ENCODE results near the gene DUSP2.

The DUSP2 gene

GRCh38 chr2:96131813-96132745 lies 13.2 kb downstream of the DUSP2 start:
- no peak for DNase-seq (ENCODE audit: low spot score)

GRCh38 chr2:96131152-96131812 lies 14.0 kb downstream of the DUSP2 start:
- DNase-seq (ENCODE audit: low spot score) = no peak

- no peak for DNase-seq (ENCODE audit: low spot score)
These were observed 14.8 kb downstream of the DUSP2 start for GRCh38 chr2:96130483-96130882.

DNA sequence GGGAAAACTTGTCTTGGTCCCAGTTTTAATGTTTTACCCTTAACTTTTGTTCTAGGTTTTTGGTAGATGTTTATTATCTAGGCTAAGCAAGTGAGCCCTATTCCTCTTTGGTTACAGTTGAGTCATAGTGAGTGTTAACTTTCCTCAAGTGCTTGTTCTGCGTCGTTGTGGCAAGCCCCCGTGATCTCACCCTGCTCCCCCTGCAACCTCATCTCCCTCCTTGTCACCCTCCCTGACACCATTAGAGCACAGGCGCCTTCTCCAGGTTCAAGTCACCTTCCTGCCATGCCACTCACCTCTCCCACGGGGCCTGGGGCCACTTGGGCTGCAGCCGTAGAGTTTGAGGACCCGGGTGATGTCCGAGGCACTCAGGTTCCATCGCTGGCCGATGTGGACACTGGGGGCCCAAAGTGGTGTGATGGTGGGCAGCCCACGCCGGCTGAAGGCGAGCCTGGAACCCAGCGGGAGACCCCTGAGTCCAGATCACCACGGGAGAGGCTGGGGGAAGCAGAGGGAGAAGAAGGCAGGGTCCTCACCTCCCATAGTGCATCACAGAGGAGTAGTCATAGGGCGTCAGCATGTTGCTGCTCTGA lies 15.6 kb downstream of the DUSP2 start:
- no peak for DNase-seq (ENCODE audit: low spot score)

DNA sequence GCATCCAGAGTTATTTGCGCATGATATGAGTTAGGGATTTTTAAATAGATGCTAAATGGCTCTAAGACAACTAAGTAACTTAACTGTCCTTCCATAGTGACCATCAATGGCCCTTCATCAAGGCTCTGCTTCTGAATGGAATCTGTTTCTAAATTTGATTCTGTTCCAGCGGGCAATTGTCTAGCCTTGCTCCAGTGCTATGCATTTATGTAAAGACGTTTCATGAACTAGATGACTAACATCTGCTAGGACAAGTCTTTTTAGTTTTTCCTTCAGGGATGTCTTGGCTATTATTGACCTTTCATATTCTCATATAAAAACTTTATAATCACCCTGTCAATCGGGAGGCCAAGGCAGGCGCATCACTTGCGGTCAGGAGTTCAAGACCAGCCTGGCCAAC lies 16.8 kb downstream of the DUSP2 start:
- DNase-seq (ENCODE audit: low spot score) = no peak

- DNase-seq (ENCODE audit: low spot score) = no peak
These were observed 20.6 kb downstream of the DUSP2 start for GRCh38 chr2:96124406-96125265.

DNA sequence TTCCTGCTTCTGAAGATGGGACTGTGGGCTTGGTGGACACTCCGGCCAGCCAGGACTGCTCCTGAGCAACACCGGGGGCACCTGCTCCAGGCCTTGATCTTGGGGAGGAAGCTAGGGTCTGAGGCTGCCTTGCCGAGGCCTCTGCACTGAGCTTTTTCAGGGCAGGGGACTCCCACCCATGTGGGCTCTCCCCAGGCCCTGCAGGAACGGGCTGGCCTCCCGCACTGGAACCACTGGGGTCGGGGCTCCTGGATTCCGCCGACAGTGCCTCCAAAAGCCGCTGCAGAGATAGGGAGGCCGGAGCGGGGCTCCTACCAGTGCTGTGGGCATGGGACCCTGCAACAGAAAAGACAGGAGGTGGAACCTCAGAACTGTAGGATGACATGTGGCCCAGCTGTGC lies 21.3 kb downstream of the DUSP2 start:
- DNase-seq (ENCODE audit: low spot score) = no peak

GRCh38 chr2:96123290-96123689 lies 21.9 kb downstream of the DUSP2 start:
- no peak for DNase-seq (ENCODE audit: low spot score)

- no peak for DNase-seq (ENCODE audit: low spot score)
These were observed 22.8 kb downstream of the DUSP2 start for GRCh38 chr2:96122391-96122790.

GRCh38 chr2:96121414-96121813 lies 23.8 kb downstream of the DUSP2 start:
- no peak for DNase-seq (ENCODE audit: low spot score)

DNA sequence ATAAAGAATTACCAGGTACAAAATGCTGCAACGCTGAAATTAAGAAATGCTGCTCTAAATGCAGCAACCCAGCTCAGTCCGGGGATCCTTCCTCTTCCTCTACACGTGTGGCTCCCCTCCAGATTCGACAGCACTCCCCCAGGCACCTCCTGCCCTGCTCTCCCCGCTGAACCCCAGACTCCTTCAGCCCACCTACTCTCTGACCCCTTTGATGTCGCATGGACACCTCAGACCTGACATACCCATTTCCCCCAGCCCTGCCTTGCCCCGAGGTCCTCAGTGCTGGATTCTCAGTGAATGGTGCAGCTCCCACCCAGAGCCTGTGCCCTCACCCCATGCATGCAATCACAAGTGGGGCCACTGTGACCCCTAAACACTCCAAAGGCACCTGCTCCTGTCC lies 24.2 kb downstream of the DUSP2 start:
- DNase-seq (ENCODE audit: low spot score) = no peak

DNA sequence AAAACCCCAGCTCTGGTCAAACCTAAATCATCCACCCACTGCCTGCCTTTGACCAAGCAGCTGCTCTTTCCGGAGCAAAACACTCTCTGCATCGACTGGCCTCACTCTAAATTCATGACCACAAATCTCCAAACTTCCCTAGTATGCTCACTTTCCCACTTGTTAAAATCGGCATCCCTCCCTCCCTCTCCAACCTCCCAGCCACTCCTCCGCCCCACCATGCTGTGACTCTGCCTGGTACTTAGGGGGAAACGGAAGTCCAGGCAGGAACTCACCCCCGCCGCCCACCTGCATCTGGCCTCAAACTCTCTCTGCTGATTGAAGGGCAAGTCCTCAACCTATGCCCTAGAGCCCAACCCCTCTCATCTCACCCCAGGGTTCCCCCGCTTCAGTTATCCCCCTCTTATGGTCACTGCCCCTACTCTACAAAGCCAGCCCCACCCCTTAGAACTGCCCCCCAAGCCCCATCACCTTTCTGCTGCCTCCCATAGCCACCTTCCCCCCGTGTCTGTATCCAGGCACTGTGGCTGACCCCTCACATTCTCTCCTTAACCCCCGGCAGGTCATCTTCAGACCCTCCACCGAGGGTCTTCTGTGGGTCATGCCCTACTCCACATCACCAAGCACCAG lies 25.0 kb downstream of the DUSP2 start:
- DNase-seq (ENCODE audit: low spot score) = no peak

GRCh38 chr2:96119389-96119751 lies 25.9 kb downstream of the DUSP2 start:
- DNase-seq (ENCODE audit: low spot score) = no peak

- DNase-seq (ENCODE audit: low spot score) = no peak
These were observed 26.4 kb downstream of the DUSP2 start for GRCh38 chr2:96118698-96119388.

GRCh38 chr2:96117701-96118588 lies 27.3 kb downstream of the DUSP2 start:
- DNase-seq (ENCODE audit: low spot score) = no peak

GRCh38 chr2:96116879-96117533 lies 28.2 kb downstream of the DUSP2 start:
- peak; percentile 58 for DNase-seq (ENCODE audit: low spot score)

GRCh38 chr2:96116424-96116878 lies 28.8 kb downstream of the DUSP2 start, which contains the start of gene ADRA2B:
Gene ADRA2B (minus strand): TSS chr2:96116571. CDS start chr2:96116149, 422 bp downstream.
- no peak for DNase-seq (ENCODE audit: low spot score)

DNA sequence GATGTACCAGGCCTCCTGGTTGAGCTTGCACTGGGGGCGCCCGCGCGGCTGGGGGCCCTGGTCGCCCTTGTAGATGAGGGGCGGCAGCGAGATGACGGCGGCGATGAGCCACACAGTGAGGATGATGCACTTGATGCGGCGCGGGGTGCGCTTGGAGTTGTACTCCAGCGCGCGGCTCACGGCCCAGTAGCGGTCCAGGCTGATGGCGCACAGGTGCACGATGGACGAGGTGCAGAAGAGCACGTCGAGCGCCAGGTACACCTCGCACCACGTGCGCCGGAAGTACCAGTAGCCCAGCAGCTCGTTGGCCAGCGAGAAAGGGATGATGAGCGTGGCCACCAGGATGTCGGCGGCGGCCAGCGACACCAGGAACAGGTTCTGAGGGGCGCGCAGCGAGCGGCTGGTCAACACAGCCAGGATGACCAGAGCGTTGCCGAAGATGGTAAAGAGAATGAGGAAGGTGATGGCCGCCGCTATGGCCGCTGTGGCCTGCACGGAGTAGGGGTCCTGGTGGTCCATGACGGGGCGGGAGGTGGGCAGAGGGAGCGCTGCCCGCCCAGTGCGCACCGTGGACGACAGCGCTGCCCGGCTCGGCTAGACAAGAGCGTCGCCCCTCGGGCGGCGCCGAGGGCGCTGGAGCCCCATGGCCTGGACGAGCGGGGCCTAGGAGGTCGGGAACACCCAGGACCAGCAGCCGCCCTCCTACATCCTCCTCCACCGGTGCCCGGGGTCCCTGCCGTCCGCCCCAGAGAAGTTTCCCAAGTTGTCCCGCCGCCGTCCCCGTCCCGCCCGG lies 29.4 kb downstream of the DUSP2 start:
- DNase-seq (ENCODE audit: low spot score) = no peak

Measured in NAMALWA (cell line).